IMR-90 (cell line): ENCODE measurements around the gene BOD1L1. TPM values are rescaled to one million over a fixed set of nuclear protein-coding genes. Genes with fewer than 3 reads are reported as not detected.

Experiments used
- ATAC-seq: fragments of 200-7000 bp; cut with Tn5 transposase; 2 replicates; pipeline ENCODE4 v1.9.1; 2020; ENCODE audit warnings: low read depth, mild to moderate bottlenecking, moderate library complexity
- BruUV-seq: library from RNA; stranded (reverse); fragments of 400-500 nt; replicated peaks from 2 replicates; lab custom pipeline; 2021; lab: Mats Ljungman, UMichigan
- CTCF ChIA-PET: fragments of 300-600 bp; formaldehyde crosslinking; extraction: SDS; loops from one replicate; lab custom pipeline; 2021; ENCODE audit warnings: antibody characterized with exemption; lab: Yijun Ruan, JAX
- POLR2A ChIA-PET: fragments of 300-600 bp; sonication (Branson Sonifier 250); formaldehyde crosslinking; loops from one replicate; lab custom pipeline; 2022; ENCODE audit warnings: antibody characterized with exemption; ENCODE audit not compliant: unreplicated experiment; lab: Charles Lee
- DNase-seq: peaks from one replicate; pipeline ENCODE4 v3.0.0; 2013
- H2AFZ ChIP-seq: replicated peaks from 2 replicates; pipeline ENCODE3; 2013; ENCODE audit warnings: low read length, mild to moderate bottlenecking; ENCODE audit not compliant: poor library complexity
- H2AK5ac ChIP-seq: 2 replicates; pipeline ENCODE4 v1.6.1; 2013; ENCODE audit warnings: low read depth, low read length, inconsistent platforms
- H2AK9ac ChIP-seq: replicated peaks from 2 replicates; pipeline ENCODE3; 2013; ENCODE audit warnings: mild to moderate bottlenecking, low read depth, low read length, moderate library complexity; ENCODE audit not compliant: poor library complexity
- H2BK120ac ChIP-seq: 2 replicates; pipeline ENCODE4 v1.6.1; 2013; ENCODE audit warnings: low read depth, low read length, inconsistent platforms
- H2BK15ac ChIP-seq: 3 replicates; pipeline ENCODE4 v1.6.1; 2013; ENCODE audit warnings: low read depth, low read length, inconsistent platforms
- H2BK20ac ChIP-seq: 2 replicates; pipeline ENCODE4 v1.6.1; 2013; ENCODE audit warnings: low read depth, mild to moderate bottlenecking, inconsistent platforms, low read length, moderate library complexity
- H2BK5ac ChIP-seq: 2 replicates; pipeline ENCODE4 v1.6.1; 2013; ENCODE audit warnings: mild to moderate bottlenecking, low read depth, low read length, inconsistent platforms; ENCODE audit not compliant: poor library complexity, severe bottlenecking
- H3K14ac ChIP-seq: replicated peaks from 2 replicates; pipeline ENCODE4 v1.6.1; 2013; ENCODE audit warnings: low read depth, low read length, inconsistent platforms
- H3K18ac ChIP-seq: 2 replicates; pipeline ENCODE4 v1.6.1; 2013; ENCODE audit warnings: low read depth, low read length, control low read depth
- H3K23ac ChIP-seq: 2 replicates; pipeline ENCODE4 v1.6.1; 2013; ENCODE audit warnings: low read depth, low read length, inconsistent platforms
- H3K27ac ChIP-seq: 2 replicates; pipeline ENCODE4 v1.5.1; 2013; ENCODE audit warnings: mild to moderate bottlenecking, control low read depth, low read length; ENCODE audit not compliant: insufficient read depth
- H3K27me3 ChIP-seq: 2 replicates; pipeline ENCODE4 v1.6.1; 2013; ENCODE audit warnings: low read length; ENCODE audit not compliant: control insufficient read depth, insufficient read depth
- H3K36me3 ChIP-seq: 2 replicates; pipeline ENCODE4 v1.6.1; 2013; ENCODE audit warnings: low read length, mixed read lengths; ENCODE audit not compliant: control insufficient read depth, insufficient read depth
- H3K4ac ChIP-seq: 2 replicates; pipeline ENCODE4 v1.6.1; 2013; ENCODE audit warnings: low read depth, low read length, inconsistent platforms
- H3K4me1 ChIP-seq: 2 replicates; pipeline ENCODE4 v1.6.1; 2013; ENCODE audit warnings: low read length, mixed read lengths; ENCODE audit not compliant: control insufficient read depth, insufficient read depth
- H3K4me2 ChIP-seq: 2 replicates; pipeline ENCODE4 v1.6.1; 2013; ENCODE audit warnings: low read depth, mild to moderate bottlenecking, control low read depth, low read length, moderate library complexity
- H3K4me3 ChIP-seq: 2 replicates; pipeline ENCODE4 v1.5.1; 2013; ENCODE audit warnings: low read depth, mild to moderate bottlenecking, control low read depth, low read length, moderate library complexity; ENCODE audit not compliant: insufficient read depth
- H3K56ac ChIP-seq: 2 replicates; pipeline ENCODE4 v1.6.1; 2013; ENCODE audit warnings: low read length, inconsistent platforms; ENCODE audit not compliant: insufficient read depth; ENCODE audit errors: extremely low read depth
- H3K79me1 ChIP-seq, 2 experiments: 2 replicates each; pipeline ENCODE4 v1.6.1; 2013; ENCODE audit warnings: low read length in 2 of 2, inconsistent platforms in 1 of 2, low read depth in 1 of 2
- H3K9ac ChIP-seq: 2 replicates; pipeline ENCODE4 v1.6.1; 2013; ENCODE audit warnings: low read depth, low read length, control low read depth
- H3K9me1 ChIP-seq: 2 replicates; pipeline ENCODE4 v1.6.1; 2013; ENCODE audit warnings: low read length, inconsistent platforms; ENCODE audit not compliant: insufficient read depth
- H3K9me3 ChIP-seq: 2 replicates; pipeline ENCODE4 v1.6.1; 2013; ENCODE audit warnings: low read length; ENCODE audit not compliant: control insufficient read depth, insufficient read depth
- H4K20me1 ChIP-seq: 2 replicates; pipeline ENCODE4 v1.6.1; 2013; ENCODE audit warnings: low read length, inconsistent platforms; ENCODE audit not compliant: insufficient read depth
- H4K5ac ChIP-seq: 2 replicates; pipeline ENCODE4 v1.6.1; 2013; ENCODE audit warnings: mild to moderate bottlenecking, low read depth, low read length, control low read depth
- H4K8ac ChIP-seq, 2 experiments: 2 replicates each; pipeline ENCODE4 v1.6.1; 2013; ENCODE audit warnings: low read depth in 2 of 2, low read length in 2 of 2, control low read depth in 1 of 2, inconsistent platforms in 1 of 2
- H4K91ac ChIP-seq: 2 replicates; pipeline ENCODE4 v1.6.1; 2013; ENCODE audit warnings: low read depth, low read length, inconsistent platforms; ENCODE audit not compliant: insufficient read depth
- BHLHE40 ChIP-seq: fragments of 150-350 bp; IDR thresholded peaks from 2 replicates; pipeline ENCODE4 v1.6.1; 2016; ENCODE audit warnings: mild to moderate bottlenecking, low read depth, low read length
- CEBPB ChIP-seq: IDR thresholded peaks from 2 replicates; pipeline ENCODE4 v1.6.1; 2012; ENCODE audit warnings: low read depth, low read length, improper control_type of control experiment
- ELK1 ChIP-seq: fragments of 150-350 bp; IDR thresholded peaks from 2 replicates; pipeline ENCODE4 v1.6.1; 2016; ENCODE audit warnings: low read depth, mild to moderate bottlenecking, low read length, moderate library complexity, borderline replicate concordance
- FOS ChIP-seq: fragments of 150-350 bp; IDR thresholded peaks from 2 replicates; pipeline ENCODE4 v1.6.1; 2016; ENCODE audit warnings: low read depth, low read length
- MAFK ChIP-seq: IDR thresholded peaks from 2 replicates; pipeline ENCODE4 v1.6.1; 2012; ENCODE audit warnings: low read depth, low read length, improper control_type of control experiment
- MAZ ChIP-seq: IDR thresholded peaks from 2 replicates; pipeline ENCODE4 v1.6.1; 2012; ENCODE audit warnings: low read depth, mild to moderate bottlenecking, low read length, improper control_type of control experiment, moderate library complexity, borderline replicate concordance
- RAD21 ChIP-seq: IDR thresholded peaks from 2 replicates; pipeline ENCODE4 v1.6.1; 2012; ENCODE audit warnings: low read length, improper control_type of control experiment
- RCOR1 ChIP-seq: IDR thresholded peaks from 2 replicates; pipeline ENCODE4 v1.6.1; 2012; ENCODE audit warnings: mild to moderate bottlenecking, low read length, improper control_type of control experiment; ENCODE audit not compliant: insufficient replicate concordance
- RFX5 ChIP-seq: IDR thresholded peaks from 2 replicates; pipeline ENCODE4 v1.8.0; 2012; ENCODE audit warnings: low read depth, mild to moderate bottlenecking, low read length, moderate library complexity
- SMC3 ChIP-seq: fragments of 150-350 bp; IDR thresholded peaks from 2 replicates; pipeline ENCODE4 v1.6.1; 2016; ENCODE audit warnings: low read depth, mild to moderate bottlenecking, antibody characterized with exemption, low read length, moderate library complexity
- WGBS, 2 experiments: methylation state at CpG; one replicate each; pipeline versions ENCODE4 v1.1.5 to v1.1.7; 2013; ENCODE audit warnings: missing lambda C conversion rate in 2 of 2; ENCODE audit not compliant: insufficient read length in 1 of 2; ENCODE audit errors: extremely low coverage in 2 of 2; 5-methylcytosine and 5-hydroxymethylcytosine counted together
- dilution Hi-C: fragments of 300-500 bp; cut with HindIII; formaldehyde crosslinking; loops from one replicate; pipeline ENCODE4 v1.14.3; 2018; ENCODE audit warnings: low sequenced_read_pairs; ENCODE audit not compliant: unreplicated experiment
- in situ Hi-C: fragments of 300-500 bp; cut with MboI; formaldehyde crosslinking; loops from 3 replicates; pipeline ENCODE4 v1.14.3; 2019; ENCODE audit warnings: low sequenced_read_pairs, inconsistent platforms, mixed read lengths
- intact Hi-C: fragments of 100-400 bp; cut with micrococcal nuclease; formaldehyde crosslinking; loops from 2 replicates; pipeline ENCODE4 v1.10.0; 2022
- polyA plus RNA-seq, 3 experiments: library from polyadenylated mRNA; depleted of rRNA; stranded (reverse); fragments of >200 nt; gene quantifications; 2 replicates each; pipeline ENCODE4 v1.2.3, GENCODE V29; 2012; ENCODE audit warnings: low replicate concordance in 1 of 3
- total RNA-seq: library from RNA; depleted of rRNA; stranded (reverse); fragments of >200 nt; gene quantifications from 2 replicates; pipeline ENCODE4 v1.2.3, GENCODE V29; 2012

The BOD1L1 gene
- total and polyA plus RNA-seq, 2 of the 4 experiments (the other 2 are of a cell fraction), result 13.5 to 26.9 TPM

DNA sequence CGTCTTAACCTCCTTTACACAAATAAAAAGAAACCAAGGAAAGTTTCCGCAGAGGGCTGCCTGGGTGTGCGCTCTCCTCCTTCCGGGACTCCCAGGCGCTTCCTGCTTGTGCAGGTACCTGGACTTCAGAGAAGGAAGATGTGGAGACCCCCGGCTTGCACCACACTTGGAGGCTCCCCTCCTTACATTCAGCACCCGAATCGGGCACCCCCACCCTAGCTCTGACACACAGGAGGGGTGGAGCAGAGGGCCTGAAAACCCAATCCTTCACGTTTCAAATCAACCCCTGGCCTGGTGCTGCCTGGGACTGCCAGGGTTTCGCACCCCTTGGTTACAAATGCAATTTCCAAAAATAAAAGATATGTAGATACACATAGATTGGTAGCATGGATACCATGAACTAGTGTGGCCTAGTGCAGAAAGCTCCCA, 86.3 kb downstream of the BOD1L1 start:
- TF ChIP-seq ELK1 (no peak), RCOR1 (no peak), FOS (no peak), MAZ (no peak), RAD21 (no peak), SMC3 (no peak), MAFK (no peak), RFX5 (no peak), CEBPB (no peak), BHLHE40 (no peak)
- Histone ChIP-seq H2AK9ac (no peak overlapping the region), H3K4me2 (no peak overlapping the region), H2BK120ac (no peak overlapping the region), H2BK15ac (no peak overlapping the region), H3K4me1 (no peaks in the 10 kb centered on the region), H3K56ac (no peak overlapping the region), H3K18ac (no peak overlapping the region), H3K23ac (no peak overlapping the region), H4K5ac (no peak overlapping the region), H3K4me3 (no peak overlapping the region), H3K4ac (no peak overlapping the region), H4K8ac (no peak overlapping the region), H2AK5ac (no peak overlapping the region), H3K36me3 (no peaks in the 10 kb centered on the region), H3K79me1 (no peaks in the 10 kb centered on the region), H3K27ac (no peak overlapping the region), H3K9me1 (peaks cover 2% of the 10 kb centered on the region; the same call in 1 of the 2 replicates), H3K14ac (no peak overlapping the region), H2AFZ (no peak overlapping the region), H2BK5ac (no peak overlapping the region), H3K9ac (no peak overlapping the region), H4K20me1 (no peaks in the 10 kb centered on the region), H4K91ac (no peak overlapping the region), H3K27me3 (peaks cover 84% of the 10 kb centered on the region), H2BK20ac (no peak overlapping the region), H3K9me3 (peaks cover 16% of the 10 kb centered on the region)
- no peak for DNase-seq
- in situ Hi-C loops, result no loop called here
- no CpG with 5 or more reads among the region's 10 CpGs for WGBS, 2 experiments
- dilution Hi-C loops, result no loop called here
- CTCF ChIA-PET, result interaction anchor here (1.6 kb wide), 1 partner anchor 58 kb away, joined by 3 read pairs; the partner anchor contains the start of gene RAB28
- intact Hi-C loops, result no loop called here
- no TSS peak for BruUV-seq
- POLR2A ChIA-PET, result no interaction called here
- ATAC-seq, result no peak
